Kidney epithelial cell (primary cell): Measurements from ENCODE around the gene STUM. TPM values are rescaled to one million over a fixed set of nuclear protein-coding genes. Genes with fewer than 3 reads are reported as not detected.

Experiments used
- DNase-seq: peaks from one replicate; pipeline ENCODE4 v3.0.0-alpha.2; 2010; ENCODE audit warnings: low read depth
- H3K27me3 ChIP-seq: 2 replicates; pipeline ENCODE4 v1.6.0; 2011; ENCODE audit warnings: low read length; ENCODE audit not compliant: control insufficient read depth, insufficient read depth
- H3K36me3 ChIP-seq: 2 replicates; pipeline ENCODE4 v1.5.1; 2011; ENCODE audit warnings: low read length; ENCODE audit not compliant: control insufficient read depth, insufficient read depth
- H3K4me3 ChIP-seq: 2 replicates; pipeline ENCODE4 v1.5.1; 2011; ENCODE audit warnings: low read depth, mild to moderate bottlenecking, control low read depth, low read length
- CTCF ChIP-seq: IDR thresholded peaks from 2 replicates; pipeline ENCODE4 v1.5.1; 2011; ENCODE audit warnings: mild to moderate bottlenecking, moderate library complexity, low read length, control low read depth, inconsistent platforms; ENCODE audit not compliant: insufficient read depth, poor library complexity, severe bottlenecking
- total RNA-seq: library from RNA; depleted of rRNA; stranded (reverse); fragments of >200 nt; gene quantifications from 2 replicates; pipeline ENCODE4 v1.2.3, GENCODE V29; 2015

STUM gene
- total RNA-seq, 1 donor from 2014 or later: 0.04 TPM

GRCh38 chr1:226572325-226572726, 23.8 kb downstream of the STUM start:
- TF ChIP-seq CTCF: no peak
- DNase-seq: no peak
- peaks cover 9% of the 10 kb centered on the region for H3K27me3 ChIP-seq
- H3K36me3 ChIP-seq: no peaks in the 10 kb centered on the region
- H3K4me3 ChIP-seq: no peak overlapping the region

- Histone ChIP-seq H3K4me3 (no peak overlapping the region), H3K27me3 (peaks cover 6% of the 10 kb centered on the region), H3K36me3 (no peaks in the 10 kb centered on the region)
- TF ChIP-seq CTCF: no peak
- no peak for DNase-seq
These were observed 25.5 kb downstream of the STUM start for GRCh38 chr1:226574044-226574443.

- DNase-seq: no peak
- H3K27me3 ChIP-seq: peaks cover 6% of the 10 kb centered on the region
- no peak for TF ChIP-seq CTCF
- H3K4me3 ChIP-seq: no peak overlapping the region
- H3K36me3 ChIP-seq: no peaks in the 10 kb centered on the region
These were observed 26.2 kb downstream of the STUM start for GRCh38 chr1:226574591-226575435.

GRCh38 chr1:226575436-226575720, 26.8 kb downstream of the STUM start:
- H3K27me3 ChIP-seq: peaks cover 5% of the 10 kb centered on the region
- no peaks in the 10 kb centered on the region for H3K36me3 ChIP-seq
- DNase-seq: no peak
- H3K4me3 ChIP-seq: no peak overlapping the region
- no peak for TF ChIP-seq CTCF

GRCh38 chr1:226575739-226576378, 27.3 kb downstream of the STUM start:
- Histone ChIP-seq H3K4me3 (no peak overlapping the region), H3K27me3 (peaks cover 4% of the 10 kb centered on the region), H3K36me3 (no peaks in the 10 kb centered on the region)
- no peak for DNase-seq
- no peak for TF ChIP-seq CTCF
